WTC11 (cell line): ENCODE data around the gene METTL2A. TPM values are rescaled to one million over a fixed set of nuclear protein-coding genes. Genes with fewer than 3 reads are reported as not detected.
"Not testable (repeated sequence)": the region's sequence is repeated elsewhere in the genome, so short reads cannot be mapped to it uniquely, and the experiment has no call there.

Source experiments
- ATAC-seq: fragments of 200-7000 bp; cut with Tn5 transposase; 2 replicates; pipeline ENCODE4 v1.10.0; 2021; ENCODE audit warnings: mild to moderate bottlenecking, moderate library complexity
- CTCF ChIA-PET: fragments of 300-600 bp; sonication (Branson Sonifier 250); formaldehyde crosslinking; loops from one replicate; lab custom pipeline; 2021; ENCODE audit warnings: antibody characterized with exemption; lab: Charles Lee
- POLR2A ChIA-PET: fragments of 350-600 bp; sonication (Branson Sonifier 250); formaldehyde crosslinking; loops from one replicate; lab custom pipeline; 2021; ENCODE audit warnings: antibody characterized with exemption; lab: Charles Lee
- DNase-seq: peaks from one replicate; pipeline ENCODE4 v3.0.0; 2021; ENCODE audit warnings: low spot score
- H3K27ac Mint-ChIP-seq: 2 replicates; pipeline ENCODE4 v1.8.0; 2021; ENCODE audit warnings: mixed read lengths
- H3K27me3 Mint-ChIP-seq: 2 replicates; pipeline ENCODE4 v1.8.0; 2021; ENCODE audit warnings: low read depth, mild to moderate bottlenecking, moderate library complexity, mixed read lengths
- H3K36me3 Mint-ChIP-seq: 2 replicates; pipeline ENCODE4 v1.8.0; 2021; ENCODE audit warnings: mixed read lengths
- H3K4me1 Mint-ChIP-seq: 2 replicates; pipeline ENCODE4 v1.8.0; 2022; ENCODE audit warnings: mixed read lengths
- H3K4me3 Mint-ChIP-seq: 2 replicates; pipeline ENCODE4 v1.8.0; 2021; ENCODE audit warnings: mild to moderate bottlenecking, moderate library complexity, mixed read lengths
- H3K9me3 Mint-ChIP-seq: 2 replicates; pipeline ENCODE4 v1.8.0; 2021; ENCODE audit warnings: mixed read lengths
- CBFB ChIP-seq: sonication (generic); formaldehyde crosslinking; IDR thresholded peaks from 2 replicates; pipeline ENCODE4 v1.8.1; 2022; ENCODE audit warnings: mild to moderate bottlenecking, low read depth, missing genetic modification reagents
- JAZF1 ChIP-seq: fragments of 250-450 bp; sonication (Bioruptor Pico); IDR thresholded peaks from 2 replicates; pipeline ENCODE4 v1.9.0; 2021; ENCODE audit warnings: moderate library complexity, mild to moderate bottlenecking, inconsistent platforms
- NR3C1 ChIP-seq: sonication (generic); formaldehyde crosslinking; conservative IDR thresholded peaks from 2 replicates; pipeline ENCODE4 v1.8.1; 2023; ENCODE audit warnings: low read depth, mild to moderate bottlenecking, missing genetic modification reagents
- ZNF219 ChIP-seq: sonication (generic); formaldehyde crosslinking; IDR thresholded peaks from 2 replicates; pipeline ENCODE4 v1.8.0; 2023; ENCODE audit warnings: missing genetic modification reagents, mild to moderate bottlenecking, borderline replicate concordance
- ZNF317 ChIP-seq: sonication (generic); formaldehyde crosslinking; IDR thresholded peaks from 2 replicates; pipeline ENCODE4 v1.8.1; 2023; ENCODE audit warnings: low read depth, mild to moderate bottlenecking, moderate library complexity, missing genetic modification reagents, borderline replicate concordance
- total RNA-seq: library from RNA; stranded (reverse); gene quantifications from 3 replicates; pipeline ENCODE4 v1.2.3, GENCODE V29; 2021
- TF ChIP-seq, protein P1 (sequence below): sonication (generic); formaldehyde crosslinking; IDR thresholded peaks from 2 replicates; pipeline ENCODE4 v1.8.0; 2022; ENCODE audit warnings: mild to moderate bottlenecking, missing genetic modification reagents

METTL2A gene
- total RNA-seq, 1 experiment from 2014 or later, result 33.6 TPM

- H3K27me3 Mint-ChIP-seq, H3K4me1 Mint-ChIP-seq, H3K9me3 Mint-ChIP-seq, H3K4me3 Mint-ChIP-seq, H3K27ac Mint-ChIP-seq, CTCF ChIA-PET, ATAC-seq, DNase-seq, POLR2A ChIA-PET: not testable (repeated sequence)
- peaks cover 13% of the 10 kb centered on the region for H3K36me3 Mint-ChIP-seq
These were observed 29.3 kb downstream of the METTL2A start for GRCh38 chr17:62453041-62453440.

GRCh38 chr17:62453656-62454055, 30.0 kb downstream of the METTL2A start:
- POLR2A ChIA-PET, H3K27ac Mint-ChIP-seq, DNase-seq: not testable (repeated sequence)

DNA sequence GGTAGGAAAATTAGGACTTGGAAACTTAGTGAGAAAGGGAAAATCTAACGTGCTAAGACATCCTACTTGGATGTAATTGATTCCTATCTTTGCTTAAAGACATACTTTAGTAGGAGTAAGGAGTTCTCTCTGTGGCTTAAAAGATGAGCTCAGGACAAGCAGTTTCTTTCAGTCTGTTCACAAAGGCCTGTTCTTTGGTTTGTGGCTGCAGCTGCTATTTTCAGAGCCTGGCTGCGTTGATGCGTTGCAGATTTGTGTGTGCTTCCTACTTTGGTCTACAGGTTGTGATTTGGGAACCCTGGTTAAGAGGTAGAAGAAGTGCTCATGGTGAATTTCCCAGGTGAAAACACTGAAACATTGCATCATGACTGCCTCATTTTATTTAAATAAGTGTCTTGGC, 30.4 kb downstream of the METTL2A start:
- H3K4me1 Mint-ChIP-seq, CTCF ChIA-PET, H3K9me3 Mint-ChIP-seq, H3K4me3 Mint-ChIP-seq, H3K27ac Mint-ChIP-seq, H3K36me3 Mint-ChIP-seq, H3K27me3 Mint-ChIP-seq, POLR2A ChIA-PET, ATAC-seq, DNase-seq: not testable (repeated sequence)

More at GRCh38 chr17:62453656-62454055, 30.0 kb downstream of the METTL2A start:
- H3K9me3 Mint-ChIP-seq, ATAC-seq, CTCF ChIA-PET, H3K4me1 Mint-ChIP-seq, H3K36me3 Mint-ChIP-seq, H3K4me3 Mint-ChIP-seq, H3K27me3 Mint-ChIP-seq: not testable (repeated sequence)

DNA sequence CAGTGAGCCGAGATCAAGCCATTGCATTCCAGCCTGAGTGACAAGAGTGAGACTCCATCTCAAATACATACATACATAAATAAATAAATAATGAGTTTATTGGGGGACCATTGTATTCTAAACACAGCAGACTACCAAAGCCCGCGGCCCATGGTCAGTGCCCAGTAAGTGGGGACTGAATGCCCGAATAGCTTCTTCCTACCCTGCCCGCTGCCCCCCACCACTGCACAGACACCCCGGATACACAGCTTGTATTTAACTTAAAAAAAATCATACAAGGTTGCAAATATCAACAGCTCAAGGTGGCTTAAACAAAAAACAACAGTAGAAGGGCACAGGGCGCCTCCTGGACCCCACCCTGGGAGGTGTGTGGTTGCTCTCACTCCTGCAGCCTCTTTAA, 32.3 kb downstream of the METTL2A start:
- no peaks in the 10 kb centered on the region for H3K9me3 Mint-ChIP-seq
- CTCF ChIA-PET, result no interaction called here
- H3K27me3 Mint-ChIP-seq, result no peaks in the 10 kb centered on the region
- TF ChIP-seq CBFB, result no peak
- TF ChIP-seq JAZF1, result no peak
- TF ChIP-seq, protein P1, sequence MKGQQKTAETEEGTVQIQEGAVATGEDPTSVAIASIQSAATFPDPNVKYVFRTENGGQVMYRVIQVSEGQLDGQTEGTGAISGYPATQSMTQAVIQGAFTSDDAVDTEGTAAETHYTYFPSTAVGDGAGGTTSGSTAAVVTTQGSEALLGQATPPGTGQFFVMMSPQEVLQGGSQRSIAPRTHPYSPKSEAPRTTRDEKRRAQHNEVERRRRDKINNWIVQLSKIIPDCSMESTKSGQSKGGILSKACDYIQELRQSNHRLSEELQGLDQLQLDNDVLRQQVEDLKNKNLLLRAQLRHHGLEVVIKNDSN (CRISPR knock-in tag), result no peak
- TF ChIP-seq ZNF317 (CRISPR knock-in tag), result no peak
- TF ChIP-seq ZNF219 (CRISPR knock-in tag), result no peak
- TF ChIP-seq NR3C1 (CRISPR knock-in tag), result no peak
- H3K4me1 Mint-ChIP-seq, result no peaks in the 10 kb centered on the region; the same call in 1 of the 2 replicates
- H3K36me3 Mint-ChIP-seq, result peaks cover 2% of the 10 kb centered on the region; the same call in 1 of the 2 replicates
- POLR2A ChIA-PET, result interaction anchor here (0.6 kb wide), 1 partner anchor 90 kb away, joined by 3 read pairs; no protein-coding TSS in a partner anchor
- H3K27ac Mint-ChIP-seq, result no peak overlapping the region
- H3K4me3 Mint-ChIP-seq, result no peak overlapping the region
- DNase-seq (no peak), ATAC-seq (no peak)

DNA sequence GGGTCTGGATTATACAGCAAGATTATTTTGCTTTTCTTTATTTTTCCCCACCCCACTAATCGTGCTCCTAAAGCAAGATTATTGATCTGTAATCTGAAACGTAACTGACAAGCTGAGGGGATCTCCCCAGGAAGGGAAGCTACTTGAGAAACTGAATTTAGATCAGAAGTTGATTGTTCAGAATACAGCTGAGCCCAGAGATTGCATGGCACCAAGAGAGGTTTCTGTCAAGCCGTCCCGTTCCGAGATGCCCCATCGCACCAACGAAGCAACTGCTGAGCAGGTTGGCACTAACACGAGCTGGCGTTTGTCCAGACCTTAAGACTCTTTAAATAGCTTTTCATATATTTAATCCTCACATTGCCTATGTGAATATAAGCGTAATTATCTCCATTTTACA, 34.8 kb downstream of the METTL2A start:
- CTCF ChIA-PET, ATAC-seq, H3K9me3 Mint-ChIP-seq, DNase-seq, H3K36me3 Mint-ChIP-seq, H3K4me1 Mint-ChIP-seq, H3K4me3 Mint-ChIP-seq, H3K27me3 Mint-ChIP-seq, H3K27ac Mint-ChIP-seq: not testable (repeated sequence)
- POLR2A ChIA-PET, result interaction anchor here (0.6 kb wide), 1 partner anchor 269 kb away, joined by 3 read pairs; no protein-coding TSS in a partner anchor

GRCh38 chr17:62464422-62464821, 40.7 kb downstream of the METTL2A start:
- H3K36me3 Mint-ChIP-seq, ATAC-seq, H3K4me1 Mint-ChIP-seq, H3K27ac Mint-ChIP-seq, H3K27me3 Mint-ChIP-seq, H3K9me3 Mint-ChIP-seq, DNase-seq, H3K4me3 Mint-ChIP-seq, CTCF ChIA-PET, POLR2A ChIA-PET: not testable (repeated sequence)

DNA sequence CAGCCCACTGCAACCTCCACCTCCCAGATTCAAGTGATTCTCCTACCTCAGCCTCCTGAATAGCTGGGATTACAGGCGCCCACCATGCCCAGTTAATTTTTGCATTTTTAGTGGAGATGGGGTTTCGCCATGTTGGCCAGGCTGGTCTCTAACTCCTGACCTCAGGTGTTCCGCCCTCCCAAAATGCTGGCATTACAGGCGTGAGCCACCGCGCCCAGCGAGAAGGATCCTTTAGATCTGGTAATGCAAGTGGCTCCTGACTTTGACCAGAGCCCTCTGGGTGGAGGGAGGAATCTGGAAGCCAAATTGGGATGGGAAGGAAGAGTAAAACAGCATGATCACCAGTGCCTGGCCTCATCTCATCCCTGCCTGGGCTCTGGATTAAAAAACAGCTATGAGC, 41.6 kb downstream of the METTL2A start:
- H3K27ac Mint-ChIP-seq, H3K4me1 Mint-ChIP-seq, DNase-seq, ATAC-seq, POLR2A ChIA-PET, H3K36me3 Mint-ChIP-seq, CTCF ChIA-PET, H3K4me3 Mint-ChIP-seq, H3K27me3 Mint-ChIP-seq, H3K9me3 Mint-ChIP-seq: not testable (repeated sequence)
